Loucy (cell line): ENCODE results near the gene ANAPC5.

Source experiments
- H2AFZ ChIP-seq: fragments of 200-600 bp; sonication (generic); 2 replicates; pipeline ENCODE4 v1.6.0; 2016; ENCODE audit warnings: antibody characterized with exemption, mild to moderate bottlenecking, low read length, moderate library complexity
- H3F3A ChIP-seq: fragments of 200-600 bp; 2 replicates; pipeline ENCODE4 v1.6.0; 2016; ENCODE audit warnings: antibody characterized with exemption, low read depth, mild to moderate bottlenecking
- H3K27me3 ChIP-seq: fragments of 200-600 bp; sonication (generic); 2 replicates; pipeline ENCODE4 v1.6.1; 2014; ENCODE audit warnings: low read length, mild to moderate bottlenecking; ENCODE audit not compliant: insufficient read depth, poor library complexity, severe bottlenecking
- H3K36me3 ChIP-seq: fragments of 200-600 bp; sonication (generic); 2 replicates; pipeline ENCODE4 v1.6.1; 2016; ENCODE audit warnings: low read length; ENCODE audit not compliant: insufficient read depth
- H3K4me1 ChIP-seq: fragments of 200-600 bp; sonication (generic); 2 replicates; pipeline ENCODE4 v1.5.1; 2014; ENCODE audit warnings: low read length, mild to moderate bottlenecking; ENCODE audit not compliant: insufficient read depth, poor library complexity, severe bottlenecking
- H3K4me2 ChIP-seq: fragments of 200-600 bp; sonication (generic); 2 replicates; pipeline ENCODE4 v1.6.0; 2014; ENCODE audit warnings: antibody characterized with exemption, low read length, low read depth, mild to moderate bottlenecking; ENCODE audit not compliant: poor library complexity, severe bottlenecking
- H3K4me3 ChIP-seq: fragments of 200-600 bp; sonication (generic); 2 replicates; pipeline ENCODE4 v1.5.1; 2014; ENCODE audit warnings: low read length, mild to moderate bottlenecking, mixed read lengths; ENCODE audit not compliant: poor library complexity, severe bottlenecking
- H3K79me2 ChIP-seq: fragments of 200-600 bp; sonication (generic); 2 replicates; pipeline ENCODE4 v1.6.1; 2014; ENCODE audit warnings: low read length; ENCODE audit not compliant: insufficient read depth
- H3K9ac ChIP-seq: fragments of 200-600 bp; sonication (generic); 2 replicates; pipeline ENCODE4 v1.6.0; 2014; ENCODE audit warnings: mild to moderate bottlenecking, low read depth, low read length, moderate library complexity; ENCODE audit not compliant: poor library complexity, severe bottlenecking
- H3K9me2 ChIP-seq: fragments of 200-600 bp; sonication (generic); replicated peaks from 2 replicates; pipeline ENCODE4 v1.6.1; 2016; ENCODE audit warnings: low read depth, low read length, mixed read lengths
- H3K9me3 ChIP-seq: fragments of 200-600 bp; sonication (generic); 2 replicates; pipeline ENCODE4 v1.6.1; 2014; ENCODE audit warnings: mild to moderate bottlenecking, antibody characterized with exemption, low read length, low read depth; ENCODE audit not compliant: insufficient read depth
- H4K20me1 ChIP-seq: fragments of 200-600 bp; sonication (generic); 2 replicates; pipeline ENCODE4 v1.6.0; 2014; ENCODE audit warnings: antibody characterized with exemption, low read length, mild to moderate bottlenecking; ENCODE audit not compliant: insufficient read depth, poor library complexity, severe bottlenecking
- EZH2phosphoT487 ChIP-seq: fragments of 200-600 bp; IDR thresholded peaks from 2 replicates; pipeline ENCODE4 v1.6.1; 2018; ENCODE audit warnings: antibody characterized with exemption, mild to moderate bottlenecking, moderate library complexity, borderline replicate concordance
- TF ChIP-seq, protein P1 (sequence below): fragments of 200-600 bp; sonication (generic); conservative IDR thresholded peaks from 2 replicates; pipeline ENCODE4 v1.5.1; 2014; ENCODE audit warnings: mild to moderate bottlenecking, antibody characterized with exemption, low read length

The ANAPC5 gene

DNA sequence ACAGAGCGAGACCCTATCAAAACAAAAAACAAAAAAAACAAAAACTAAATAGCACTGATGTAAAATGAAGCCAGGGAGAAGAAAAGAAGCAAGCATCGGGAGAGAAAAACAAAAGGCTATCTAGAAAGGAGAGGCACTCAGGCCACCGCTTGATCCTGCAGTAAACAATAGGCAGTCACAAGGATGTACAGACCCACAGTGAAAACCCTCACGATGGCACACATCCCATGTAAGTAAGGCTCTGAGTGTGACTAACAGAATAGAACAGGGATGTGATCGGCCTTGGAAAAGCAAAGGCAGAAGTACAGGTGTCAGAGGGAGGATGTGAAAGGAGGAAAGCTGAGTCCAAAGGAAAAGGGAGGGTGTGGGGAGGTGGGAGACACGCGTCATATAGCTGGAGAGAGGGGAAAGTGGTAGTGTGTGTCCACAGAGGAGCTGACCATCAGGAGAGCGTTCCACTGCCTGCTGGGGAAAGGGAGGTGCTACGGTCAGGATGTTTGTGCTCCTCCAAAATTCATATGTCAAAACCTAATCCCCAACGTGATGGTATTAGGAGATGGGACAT is 87.2 kb downstream of the ANAPC5 start:
- Histone ChIP-seq H2AFZ (no peak overlapping the region), H3K9ac (no peak overlapping the region), H3K4me3 (no peak overlapping the region), H3K36me3 (peaks cover 35% of the 10 kb centered on the region; the same call in 1 of the 2 replicates), H3K9me3 (no peaks in the 10 kb centered on the region), H3K79me2 (no peaks in the 10 kb centered on the region), H4K20me1 (no peaks in the 10 kb centered on the region), H3F3A (no peaks in the 10 kb centered on the region), H3K4me1 (no peaks in the 10 kb centered on the region), H3K4me2 (no peak overlapping the region), H3K9me2 (no peaks in the 10 kb centered on the region), H3K27me3 (no peaks in the 10 kb centered on the region)
- TF ChIP-seq EZH2phosphoT487, result no peak
- TF ChIP-seq, protein P1, sequence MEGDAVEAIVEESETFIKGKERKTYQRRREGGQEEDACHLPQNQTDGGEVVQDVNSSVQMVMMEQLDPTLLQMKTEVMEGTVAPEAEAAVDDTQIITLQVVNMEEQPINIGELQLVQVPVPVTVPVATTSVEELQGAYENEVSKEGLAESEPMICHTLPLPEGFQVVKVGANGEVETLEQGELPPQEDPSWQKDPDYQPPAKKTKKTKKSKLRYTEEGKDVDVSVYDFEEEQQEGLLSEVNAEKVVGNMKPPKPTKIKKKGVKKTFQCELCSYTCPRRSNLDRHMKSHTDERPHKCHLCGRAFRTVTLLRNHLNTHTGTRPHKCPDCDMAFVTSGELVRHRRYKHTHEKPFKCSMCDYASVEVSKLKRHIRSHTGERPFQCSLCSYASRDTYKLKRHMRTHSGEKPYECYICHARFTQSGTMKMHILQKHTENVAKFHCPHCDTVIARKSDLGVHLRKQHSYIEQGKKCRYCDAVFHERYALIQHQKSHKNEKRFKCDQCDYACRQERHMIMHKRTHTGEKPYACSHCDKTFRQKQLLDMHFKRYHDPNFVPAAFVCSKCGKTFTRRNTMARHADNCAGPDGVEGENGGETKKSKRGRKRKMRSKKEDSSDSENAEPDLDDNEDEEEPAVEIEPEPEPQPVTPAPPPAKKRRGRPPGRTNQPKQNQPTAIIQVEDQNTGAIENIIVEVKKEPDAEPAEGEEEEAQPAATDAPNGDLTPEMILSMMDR, result no peak

DNA sequence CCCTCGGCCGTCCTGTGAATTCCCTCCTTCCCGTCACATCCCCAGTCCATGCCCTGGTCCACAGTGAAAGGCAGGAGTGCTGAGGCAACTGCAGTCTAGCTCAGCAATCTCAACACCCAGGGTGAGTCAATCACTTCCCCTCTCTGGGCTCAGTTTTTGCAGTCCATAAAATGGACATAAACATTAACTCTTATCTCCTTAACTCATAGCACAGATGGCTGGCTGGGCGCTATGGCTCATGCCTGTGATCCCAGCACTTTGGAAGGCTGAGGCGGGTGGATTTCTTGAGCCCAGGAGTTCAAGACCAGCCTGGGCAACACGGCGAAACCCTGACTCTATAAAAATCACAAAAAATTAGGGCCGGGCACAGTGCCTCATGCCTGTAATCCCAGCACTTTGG is 88.1 kb downstream of the ANAPC5 start:
- no peak overlapping the region for H2AFZ ChIP-seq
- no peaks in the 10 kb centered on the region for H3K9me3 ChIP-seq
- no peaks in the 10 kb centered on the region for H4K20me1 ChIP-seq
- H3K27me3 ChIP-seq, result no peaks in the 10 kb centered on the region
- H3K4me2 ChIP-seq, result no peak overlapping the region
- no peak overlapping the region for H3K9ac ChIP-seq
- H3K4me1 ChIP-seq, result no peaks in the 10 kb centered on the region
- H3F3A ChIP-seq, result no peaks in the 10 kb centered on the region
- peaks cover 35% of the 10 kb centered on the region; the same call in 1 of the 2 replicates for H3K36me3 ChIP-seq
- no peak overlapping the region for H3K4me3 ChIP-seq
- TF ChIP-seq EZH2phosphoT487, result no peak
- TF ChIP-seq, protein P1, result no peak
- H3K9me2 ChIP-seq, result no peaks in the 10 kb centered on the region
- H3K79me2 ChIP-seq, result no peaks in the 10 kb centered on the region

DNA sequence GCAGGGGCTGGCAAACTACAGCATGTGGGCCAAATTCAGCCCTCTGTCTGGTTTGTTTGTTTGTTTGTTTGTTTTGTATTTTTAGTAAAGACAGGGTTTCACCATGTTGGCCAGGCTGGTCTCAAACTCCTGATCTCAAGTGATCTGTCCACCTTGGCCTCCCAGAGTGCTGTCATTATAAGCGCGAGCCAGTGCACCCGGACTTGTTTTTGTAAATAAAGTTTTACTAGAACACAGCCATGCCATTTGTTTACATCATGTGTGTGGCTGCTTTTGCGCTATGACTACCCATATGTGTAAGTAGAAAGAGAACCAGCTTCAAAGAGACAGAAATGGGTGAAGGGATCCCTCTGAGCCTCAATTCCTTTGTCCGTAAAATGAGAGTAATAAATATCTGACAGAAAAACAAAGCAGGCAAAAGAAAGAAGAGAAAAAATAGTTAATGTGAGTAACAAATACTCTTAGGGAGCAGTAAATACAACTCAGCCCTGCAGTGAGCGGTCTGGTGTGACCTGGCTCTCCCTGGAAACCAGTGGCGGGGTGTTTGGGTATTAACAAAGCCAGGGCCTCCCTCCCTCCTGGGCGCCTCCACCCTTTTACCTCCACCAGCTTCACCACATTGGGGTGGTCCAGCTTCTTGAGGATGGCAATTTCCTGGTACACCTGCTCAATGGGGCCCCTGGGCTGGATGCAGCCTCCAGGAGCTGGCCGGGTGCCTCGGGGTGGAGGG is 88.8 kb downstream of the ANAPC5 start:
- no peak overlapping the region for H3K9ac ChIP-seq

More for the DNA sequence above, 88.8 kb downstream of the ANAPC5 start:
- Histone ChIP-seq H3K9me2 (no peaks in the 10 kb centered on the region), H3K4me3 (no peak overlapping the region), H3K4me1 (no peaks in the 10 kb centered on the region), H3K36me3 (peaks cover 27% of the 10 kb centered on the region; the same call in 1 of the 2 replicates), H3K27me3 (no peaks in the 10 kb centered on the region), H3F3A (no peaks in the 10 kb centered on the region), H3K79me2 (no peaks in the 10 kb centered on the region), H3K9me3 (no peaks in the 10 kb centered on the region), H4K20me1 (no peaks in the 10 kb centered on the region), H3K4me2 (no peak overlapping the region), H2AFZ (no peak overlapping the region)
- TF ChIP-seq EZH2phosphoT487, result no peak
- TF ChIP-seq, protein P1, result no peak
